ENCODE measurements around the gene DISP3. TPM values are rescaled to one million over a fixed set of nuclear protein-coding genes. Genes with fewer than 3 reads are reported as not detected.

DISP3 gene
- total and polyA plus RNA-seq, 2 of the 13 experiments (the other 11 are each of a cell fraction or from before 2014, with no cell fraction given) = 0.08 to 0.13 TPM

DNA sequence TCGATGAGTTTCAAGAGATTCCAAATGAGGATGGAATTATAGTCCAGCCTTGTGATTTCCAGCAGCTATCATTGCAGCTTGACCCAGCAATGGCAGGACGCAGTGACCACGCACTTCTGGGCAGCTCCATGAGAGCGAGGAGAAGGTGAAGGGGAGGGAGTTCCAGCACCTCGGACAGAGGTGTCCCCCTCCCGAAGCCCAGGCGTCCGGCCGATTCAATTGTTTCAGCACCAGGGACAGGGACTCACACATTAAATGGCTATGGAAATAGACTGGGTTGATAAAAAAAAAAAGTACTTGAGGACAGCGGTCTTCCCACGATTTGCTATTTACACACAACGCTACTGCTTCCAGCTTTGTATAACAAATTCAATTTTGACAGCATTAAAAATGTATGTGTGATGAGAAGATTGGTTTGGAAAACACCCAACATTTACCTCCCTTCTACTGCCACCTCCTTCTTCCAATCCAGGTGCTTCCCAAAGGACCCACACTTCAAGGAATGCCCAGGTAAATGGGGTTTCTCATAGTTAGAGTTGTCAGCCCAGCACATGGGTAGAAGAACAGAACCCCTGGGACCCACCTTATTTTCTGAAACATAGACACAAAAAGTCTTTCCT, 71.8 kb downstream of the DISP3 start (continued):
- peak; percentile 80 for TF ChIP-seq ZBTB10 (CRISPR knock-in tag; IDR thresholded peaks at IDR 0.05; ENCODE audit: borderline replicate concordance)
- TF ChIP-seq GATA4 (IDR thresholded peaks at IDR 0.05; ENCODE audit: borderline replicate concordance, low read depth) = no peak
- no peak for TF ChIP-seq NCOA5 (CRISPR knock-in tag; IDR thresholded peaks at IDR 0.05)
- TF ChIP-seq KLF15 (CRISPR knock-in tag; IDR thresholded peaks at IDR 0.05; ENCODE audit: borderline replicate concordance) = peak; percentile 97; the same call in 1 of the 2 replicates
- TF ChIP-seq ZNF143 (CRISPR knock-in tag; IDR thresholded peaks at IDR 0.05) = no peak
- TF ChIP-seq, protein P1, sequence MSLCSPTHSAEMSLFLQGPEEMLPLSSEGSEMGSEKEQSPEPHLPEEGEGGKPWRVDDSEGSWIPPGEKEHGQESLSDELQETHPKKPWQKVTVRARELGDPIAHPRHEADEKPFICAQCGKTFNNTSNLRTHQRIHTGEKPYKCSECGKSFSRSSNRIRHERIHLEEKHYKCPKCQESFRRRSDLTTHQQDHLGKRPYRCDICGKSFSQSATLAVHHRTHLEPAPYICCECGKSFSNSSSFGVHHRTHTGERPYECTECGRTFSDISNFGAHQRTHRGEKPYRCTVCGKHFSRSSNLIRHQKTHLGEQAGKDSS (CRISPR knock-in tag; IDR thresholded peaks at IDR 0.05; ENCODE audit: borderline replicate concordance, low read depth) = peak; percentile 43; the same call in 1 of the 2 replicates
- peak; percentile 100 for TF ChIP-seq MIER2 (CRISPR knock-in tag; IDR thresholded peaks at IDR 0.05)
- TF ChIP-seq, protein P2, sequence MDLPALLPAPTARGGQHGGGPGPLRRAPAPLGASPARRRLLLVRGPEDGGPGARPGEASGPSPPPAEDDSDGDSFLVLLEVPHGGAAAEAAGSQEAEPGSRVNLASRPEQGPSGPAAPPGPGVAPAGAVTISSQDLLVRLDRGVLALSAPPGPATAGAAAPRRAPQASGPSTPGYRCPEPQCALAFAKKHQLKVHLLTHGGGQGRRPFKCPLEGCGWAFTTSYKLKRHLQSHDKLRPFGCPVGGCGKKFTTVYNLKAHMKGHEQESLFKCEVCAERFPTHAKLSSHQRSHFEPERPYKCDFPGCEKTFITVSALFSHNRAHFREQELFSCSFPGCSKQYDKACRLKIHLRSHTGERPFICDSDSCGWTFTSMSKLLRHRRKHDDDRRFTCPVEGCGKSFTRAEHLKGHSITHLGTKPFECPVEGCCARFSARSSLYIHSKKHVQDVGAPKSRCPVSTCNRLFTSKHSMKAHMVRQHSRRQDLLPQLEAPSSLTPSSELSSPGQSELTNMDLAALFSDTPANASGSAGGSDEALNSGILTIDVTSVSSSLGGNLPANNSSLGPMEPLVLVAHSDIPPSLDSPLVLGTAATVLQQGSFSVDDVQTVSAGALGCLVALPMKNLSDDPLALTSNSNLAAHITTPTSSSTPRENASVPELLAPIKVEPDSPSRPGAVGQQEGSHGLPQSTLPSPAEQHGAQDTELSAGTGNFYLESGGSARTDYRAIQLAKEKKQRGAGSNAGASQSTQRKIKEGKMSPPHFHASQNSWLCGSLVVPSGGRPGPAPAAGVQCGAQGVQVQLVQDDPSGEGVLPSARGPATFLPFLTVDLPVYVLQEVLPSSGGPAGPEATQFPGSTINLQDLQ (CRISPR knock-in tag; IDR thresholded peaks at IDR 0.05) = peak; percentile 83; the same call in 1 of the 2 replicates
- TF ChIP-seq SUZ12 (IDR thresholded peaks at IDR 0.05; ENCODE audit: low read depth, low read length) = no peak
- TF ChIP-seq ZFP90 (CRISPR knock-in tag; IDR thresholded peaks at IDR 0.05; ENCODE audit: borderline replicate concordance) = peak; percentile 98
- no peak for TF ChIP-seq POLR2G (IDR thresholded peaks at IDR 0.05; ENCODE audit: low read depth, low read length)
- TF ChIP-seq LRRFIP1 (CRISPR knock-in tag; conservative IDR thresholded peaks at IDR 0.05) = peak; percentile 98
- peak; percentile 80; the same call in 1 of the 2 replicates for TF ChIP-seq PLSCR1 (CRISPR knock-in tag; IDR thresholded peaks at IDR 0.05; ENCODE audit: borderline replicate concordance)
- TF ChIP-seq, protein P3, sequence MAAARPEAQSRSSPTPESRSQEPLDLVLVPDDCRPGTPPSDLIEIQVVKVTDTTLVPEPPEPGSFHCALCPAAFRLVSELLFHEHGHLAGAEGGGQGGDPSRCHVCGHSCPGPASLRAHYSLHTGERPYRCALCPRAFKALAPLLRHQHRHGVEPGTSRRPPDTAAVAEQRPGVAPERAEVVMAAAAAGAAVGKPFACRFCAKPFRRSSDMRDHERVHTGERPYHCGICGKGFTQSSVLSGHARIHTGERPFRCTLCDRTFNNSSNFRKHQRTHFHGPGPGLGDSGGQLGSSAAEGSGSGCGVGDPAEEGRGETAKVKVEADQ (CRISPR knock-in tag; IDR thresholded peaks at IDR 0.05; ENCODE audit: borderline replicate concordance) = peak; percentile 80; the same call in 1 of the 2 replicates
- no peak for TF ChIP-seq NR1H2 (CRISPR knock-in tag; IDR thresholded peaks at IDR 0.05; ENCODE audit: borderline replicate concordance, low read depth)
- TF ChIP-seq HNRNPUL1 (IDR thresholded peaks at IDR 0.05; ENCODE audit: low read depth, low read length) = no peak
- TF ChIP-seq CHD4 (IDR thresholded peaks at IDR 0.05; ENCODE audit: borderline replicate concordance, low read length) = no peak
- no peak for TF ChIP-seq ZNF207 (IDR thresholded peaks at IDR 0.05; ENCODE audit: borderline replicate concordance)

Data from HepG2 (cell line).